Endothelial cell of umbilical vein (primary cell): Measurements from ENCODE around the gene DHX40. TPM values are rescaled to one million over a fixed set of nuclear protein-coding genes. Genes with fewer than 3 reads are reported as not detected.

Experiments
- BruUV-seq: library from RNA; stranded (reverse); fragments of 400-500 nt; replicated peaks from 2 replicates; lab custom pipeline; 2021; lab: Mats Ljungman, UMichigan
- CTCF ChIA-PET: fragments of 300-600, 350-600 bp; sonication (Branson Sonifier 250); formaldehyde crosslinking; loops from one replicate; lab custom pipeline; 2021; ENCODE audit warnings: antibody characterized with exemption, inconsistent platforms; lab: Charles Lee
- POLR2A ChIA-PET: fragments of 300-600, 350-600 bp; sonication (Branson Sonifier 250); formaldehyde crosslinking; loops from one replicate; lab custom pipeline; 2021; ENCODE audit warnings: antibody characterized with exemption, inconsistent platforms; lab: Charles Lee
- DNase-seq: peaks from one replicate; pipeline ENCODE4 v3.0.0-alpha.2; 2011; ENCODE audit warnings: low read depth, low spot score
- FAIRE-seq: peaks from 2 replicates; lab custom pipeline; 2011; peaks lifted over from hg19 to GRCh38; lab: Jason Lieb, UNC
- H2AFZ ChIP-seq: 2 replicates; pipeline ENCODE4 v1.6.0; 2012; ENCODE audit warnings: low read depth, low read length, control low read depth, inconsistent platforms
- H3K27ac ChIP-seq: 2 replicates; pipeline ENCODE4 v1.5.1; 2011; ENCODE audit warnings: low read depth, mild to moderate bottlenecking, control low read depth, low read length, moderate library complexity; ENCODE audit not compliant: insufficient read depth
- H3K27me3 ChIP-seq, 2 experiments: 2 replicates each; pipeline versions ENCODE4 v1.6.0 to v1.6.1; 2011; ENCODE audit warnings: low read length in 2 of 2, mixed read lengths in 1 of 2; ENCODE audit not compliant: control insufficient read depth in 2 of 2, insufficient read depth in 2 of 2
- H3K36me3 ChIP-seq, 2 experiments: 2 replicates in 1 of 2; 3 replicates in 1 of 2; pipeline ENCODE4 v1.5.1; 2011; ENCODE audit warnings: low read length in 2 of 2, mild to moderate bottlenecking in 1 of 2, moderate library complexity in 1 of 2; ENCODE audit not compliant: control insufficient read depth in 2 of 2, insufficient read depth in 2 of 2; ENCODE audit errors: extremely low read depth in 1 of 2
- H3K4me1 ChIP-seq: 3 replicates; pipeline ENCODE4 v1.5.1; 2011; ENCODE audit warnings: mild to moderate bottlenecking, low read length; ENCODE audit not compliant: control insufficient read depth, insufficient read depth; ENCODE audit errors: extremely low read depth
- H3K4me2 ChIP-seq: 2 replicates; pipeline ENCODE4 v1.6.1; 2011; ENCODE audit warnings: low read length, control low read depth, mixed read lengths; ENCODE audit not compliant: insufficient read depth
- H3K4me3 ChIP-seq, 3 experiments: fragments of 200-600 bp in 1 of 3; sonication (generic), shearing (Covaris generic) in 1 of 3; replicated peaks in 1 of 3; 2 replicates each; pipeline ENCODE4 v1.5.1; 2011 to 2016; ENCODE audit warnings: control low read depth in 3 of 3, low read length in 3 of 3, mild to moderate bottlenecking in 2 of 3, inconsistent platforms in 1 of 3, low read depth in 1 of 3, moderate library complexity in 1 of 3; ENCODE audit not compliant: insufficient read depth in 1 of 3
- H3K79me2 ChIP-seq: 2 replicates; pipeline ENCODE4 v1.6.0; 2012; ENCODE audit warnings: low read length, inconsistent platforms; ENCODE audit not compliant: control insufficient read depth, insufficient read depth
- H3K9ac ChIP-seq: replicated peaks from 2 replicates; pipeline ENCODE3; 2011; ENCODE audit warnings: low read length, control low read depth; ENCODE audit not compliant: insufficient read depth; ENCODE audit errors: extremely low read depth
- H3K9me1 ChIP-seq: replicated peaks from 3 replicates; pipeline ENCODE4 v1.6.0; 2011; ENCODE audit warnings: mild to moderate bottlenecking, low read length; ENCODE audit not compliant: control insufficient read depth, insufficient read depth; ENCODE audit errors: extremely low read depth
- H3K9me3 ChIP-seq: replicated peaks from 2 replicates; pipeline ENCODE4 v1.5.1; 2012; ENCODE audit warnings: low read length, inconsistent platforms; ENCODE audit not compliant: control insufficient read depth, insufficient read depth
- H4K20me1 ChIP-seq: replicated peaks from 2 replicates; pipeline ENCODE3; 2011; ENCODE audit warnings: mild to moderate bottlenecking, low read length; ENCODE audit not compliant: control insufficient read depth, insufficient read depth; ENCODE audit errors: extremely low read depth
- CTCF ChIP-seq, 2 donors: IDR thresholded peaks; 1 replicate in 1 of 2; 2 replicates in 1 of 2; pipeline ENCODE4 v1.5.1; 2011; ENCODE audit warnings: low read length in 2 of 2, mild to moderate bottlenecking in 2 of 2, moderate library complexity in 2 of 2, control low read depth in 1 of 2, inconsistent platforms in 1 of 2, low read depth in 1 of 2; ENCODE audit not compliant: insufficient read depth in 1 of 2; ENCODE audit errors: extremely low read depth in 1 of 2
- EZH2 ChIP-seq: IDR thresholded peaks from 2 replicates; pipeline ENCODE4 v1.6.1; 2012; ENCODE audit warnings: borderline replicate concordance, low read depth, mild to moderate bottlenecking, moderate library complexity, low read length, inconsistent platforms; ENCODE audit not compliant: severe bottlenecking
- FOS ChIP-seq: IDR thresholded peaks from 2 replicates; pipeline ENCODE4 v1.6.1; 2011; ENCODE audit warnings: mild to moderate bottlenecking, low read length, moderate library complexity, borderline replicate concordance; ENCODE audit not compliant: insufficient read depth
- GATA2 ChIP-seq: IDR thresholded peaks from 2 replicates; pipeline ENCODE4 v1.7.0; 2011; ENCODE audit warnings: low read depth, mild to moderate bottlenecking, moderate library complexity, mixed read lengths, low read length; ENCODE audit not compliant: insufficient read length, insufficient read depth
- JUN ChIP-seq: IDR thresholded peaks from 2 replicates; pipeline ENCODE4 v1.6.1; 2011; ENCODE audit warnings: borderline replicate concordance, low read depth; ENCODE audit not compliant: insufficient read length, insufficient read depth
- MAX ChIP-seq: IDR thresholded peaks from 2 replicates; pipeline ENCODE4 v1.6.1; 2011; ENCODE audit not compliant: insufficient read depth, insufficient read length
- MYC ChIP-seq: IDR thresholded peaks from one replicate; pipeline ENCODE4 v1.6.1; 2011; ENCODE audit warnings: mild to moderate bottlenecking, low read depth, low read length
- POLR2A ChIP-seq: IDR thresholded peaks from 2 replicates; pipeline ENCODE4 v1.6.1; 2012; ENCODE audit warnings: low read depth, mild to moderate bottlenecking, control low read depth, low read length
- POLR2AphosphoS5 ChIP-seq: IDR thresholded peaks from 2 replicates; pipeline ENCODE4 v1.6.1; 2012; ENCODE audit warnings: low read depth, mild to moderate bottlenecking, control low read depth, low read length, moderate library complexity; ENCODE audit not compliant: insufficient read depth
- dilution Hi-C: fragments of 300-500 bp; cut with MboI; formaldehyde crosslinking; loops from one replicate; pipeline ENCODE4 v1.15.0; 2019; ENCODE audit warnings: low sequenced_read_pairs; ENCODE audit not compliant: extremely low pct_ligation_motif_present
- intact Hi-C: fragments of 100-400 bp; cut with micrococcal nuclease; formaldehyde crosslinking; loops from one replicate; pipeline ENCODE4 v1.10.0; 2022
- polyA plus RNA-seq, 4 experiments: library from polyadenylated mRNA; depleted of rRNA in 3 of 4; stranded (reverse) in 3 of 4; unstranded in 1 of 4; fragments of >200 nt; gene quantifications; 2 replicates each; pipeline versions ENCODE4 v1.2.1 to v1.2.3, GENCODE V29; 2011 to 2012; ENCODE audit warnings: missing spikeins in 1 of 4
- total RNA-seq: library from RNA; stranded (reverse); gene quantifications from 2 replicates; pipeline ENCODE4 v1.2.3, GENCODE V29; 2021

The DHX40 gene
- total and polyA plus RNA-seq, 2 donors (not counting 3 experiments of a cell fraction or from before 2014, with no cell fraction given) = 14.0 to 29.7 TPM

DNA sequence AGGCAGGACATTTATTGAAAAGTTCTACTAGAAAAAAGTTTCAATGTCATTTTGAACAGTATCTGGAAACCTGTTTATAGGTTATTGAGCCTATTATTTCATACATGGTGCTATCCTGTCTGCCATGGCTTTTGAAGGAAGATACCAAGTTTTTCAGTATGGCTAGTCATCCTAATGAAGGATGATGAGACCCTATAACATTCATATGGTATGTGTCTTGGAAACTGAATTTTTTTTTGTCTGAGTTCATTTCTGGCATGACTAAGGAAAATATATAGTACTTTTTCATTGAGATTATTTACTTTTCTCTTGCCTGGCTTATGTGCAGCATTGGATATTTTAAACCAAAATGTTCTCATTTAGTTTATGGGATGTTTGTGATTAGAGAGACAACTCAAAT, 84.5 kb downstream of the DHX40 start:
- no peak overlapping the region for H3K4me3 ChIP-seq
- ChIA-PET POLR2A (no interaction called here), CTCF (interaction anchor here (0.5 kb wide), 1 partner anchor 573 kb away, joined by 3 read pairs; no protein-coding TSS in a partner anchor)
- H2AFZ ChIP-seq = no peak overlapping the region
- no peak for TF ChIP-seq FOS
- no peak for TF ChIP-seq POLR2A
- no peak for TF ChIP-seq MYC
- TF ChIP-seq JUN = no peak
- H3K9me1 ChIP-seq = peaks cover 3% of the 10 kb centered on the region
- peaks cover 78% of the 10 kb centered on the region for H3K79me2 ChIP-seq
- intact Hi-C loops = no loop called here
- BruUV-seq = no TSS peak
- no peaks in the 10 kb centered on the region for H3K27me3 ChIP-seq
- FAIRE-seq = no peak
- no peaks in the 10 kb centered on the region for H3K9me3 ChIP-seq
- H3K4me2 ChIP-seq = no peak overlapping the region
- H3K36me3 ChIP-seq = peaks cover 15 to 47% of the 10 kb centered on the region in 2 experiments
- DNase-seq = no peak
- H3K27ac ChIP-seq = no peak overlapping the region
- no peaks in the 10 kb centered on the region for H4K20me1 ChIP-seq
- H3K4me1 ChIP-seq = peaks cover 8% of the 10 kb centered on the region
- dilution Hi-C loops = no loop called here
- no peak overlapping the region for H3K9ac ChIP-seq

DNA sequence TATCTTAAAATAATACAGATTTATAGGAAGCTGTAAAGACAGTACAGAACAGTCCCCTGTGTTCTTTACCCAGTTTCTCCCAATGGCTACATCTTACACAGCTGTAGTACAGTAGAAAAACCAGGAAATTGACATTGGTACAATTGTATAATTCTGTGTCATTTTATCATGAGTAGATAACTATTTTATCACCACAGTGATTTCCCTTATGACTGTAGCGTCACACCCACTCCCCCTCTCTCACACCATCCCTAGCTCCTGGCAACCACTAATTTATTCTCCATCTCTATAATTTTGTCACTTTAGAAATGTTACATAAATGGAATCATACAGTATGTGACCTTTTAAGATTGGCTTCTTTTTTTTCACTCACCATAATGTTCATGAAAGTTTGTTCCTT, 85.2 kb downstream of the DHX40 start:
- H3K36me3 ChIP-seq = peaks cover 15 to 50% of the 10 kb centered on the region in 2 experiments
- no peak for FAIRE-seq
- intact Hi-C loops = no loop called here

More for the DNA sequence above, 85.2 kb downstream of the DHX40 start:
- Histone ChIP-seq H3K4me3 (no peak overlapping the region), H3K4me1 (peaks cover 8% of the 10 kb centered on the region), H4K20me1 (no peaks in the 10 kb centered on the region), H3K79me2 (peaks cover 76% of the 10 kb centered on the region), H3K27ac (no peak overlapping the region), H3K4me2 (no peak overlapping the region), H2AFZ (no peak overlapping the region), H3K9ac (no peak overlapping the region), H3K9me1 (peaks cover 3% of the 10 kb centered on the region), H3K27me3 (no peaks in the 10 kb centered on the region), H3K9me3 (no peaks in the 10 kb centered on the region)
- ChIA-PET POLR2A (no interaction called here), CTCF (interaction anchor here (0.5 kb wide), 1 partner anchor 573 kb away, joined by 3 read pairs; no protein-coding TSS in a partner anchor)
- no TSS peak for BruUV-seq
- dilution Hi-C loops = no loop called here
- no peak for DNase-seq
- TF ChIP-seq MAX (no peak), JUN (no peak), CTCF (IDR thresholded peaks at IDR 0.05; ENCODE audit: extremely low read depth in 1 of 2, insufficient read depth in 1 of 2, low read depth in 1 of 2, low read length in 2 of 2) (no peak), POLR2AphosphoS5 (no peak), FOS (no peak), MYC (no peak), EZH2 (no peak), GATA2 (no peak), POLR2A (no peak)
